Right atrium auricular region (tissue), 2 donors: ENCODE measurements around the gene BABAM2. TPM values are rescaled to one million over a fixed set of nuclear protein-coding genes. Genes with fewer than 3 reads are reported as not detected.

Experiments used
- DNase-seq: peaks from one replicate; pipeline ENCODE4 v3.0.0-alpha.2; 2019; ENCODE audit warnings: low spot score
- H3K27ac ChIP-seq, 2 donors: fragments of 200-600 bp; sonication (generic); 1 replicate in 1 of 2; 2 replicates in 1 of 2; pipeline ENCODE4 v1.5.1; 2016 to 2019
- H3K27me3 ChIP-seq, 2 donors: fragments of 200-600 bp; sonication (generic); one replicate each; pipeline versions ENCODE4 v1.5.1 to v1.6.0; 2017 to 2019
- H3K36me3 ChIP-seq: fragments of 200-600 bp; sonication (generic); one replicate; pipeline ENCODE4 v1.5.1; 2016
- H3K4me1 ChIP-seq, 2 donors: fragments of 200-600 bp; sonication (generic); one replicate each; pipeline versions ENCODE4 v1.5.1 to v1.6.0; 2017 to 2019
- H3K4me3 ChIP-seq, 2 donors: fragments of 200-600 bp; sonication (generic); 1 replicate in 1 of 2; 2 replicates in 1 of 2; pipeline ENCODE4 v1.5.1; 2017 to 2019; ENCODE audit warnings: mild to moderate bottlenecking in 1 of 2, moderate library complexity in 1 of 2
- H3K9me3 ChIP-seq, 2 donors: fragments of 200-600 bp; sonication (generic); one replicate each; pipeline ENCODE4 v1.5.1; 2019
- total RNA-seq, 2 donors: library from RNA; depleted of rRNA; stranded (reverse); fragments of >200 nt; gene quantifications; one replicate each; pipeline ENCODE4 v1.1.0, GENCODE V29; 2016
- TF ChIP-seq, protein P1 (sequence below), 2 donors: fragments of 200-600 bp; sonication (generic); IDR thresholded peaks; one replicate each; pipeline ENCODE4 v1.5.1; 2019; ENCODE audit warnings: antibody characterized with exemption in 2 of 2

The BABAM2 gene
- total RNA-seq, 2 donors from 2014 or later, result 58.8 to 60.6 TPM

DNA sequence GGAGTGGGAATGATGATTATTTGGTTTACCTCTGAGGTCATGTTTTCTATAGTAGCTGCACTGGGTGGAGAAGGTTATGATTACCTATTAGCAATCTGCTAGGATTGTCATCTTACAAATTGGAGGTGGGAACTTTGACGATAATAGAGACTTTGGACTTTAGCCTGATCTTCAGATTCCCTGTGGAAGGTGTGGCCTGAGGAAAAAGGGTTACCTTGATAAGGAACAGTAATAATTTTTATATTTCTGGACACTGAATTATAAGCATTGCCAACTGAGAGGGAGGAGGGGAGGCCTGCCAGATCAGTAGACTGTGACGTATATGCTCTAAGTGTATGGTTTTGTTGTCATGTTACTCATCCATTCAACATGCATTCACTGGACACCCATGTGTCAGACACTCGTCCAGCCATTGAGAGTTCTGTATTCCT is 318.7 kb downstream of the BABAM2 start:
- DNase-seq, result no peak
- TF ChIP-seq, protein P1, sequence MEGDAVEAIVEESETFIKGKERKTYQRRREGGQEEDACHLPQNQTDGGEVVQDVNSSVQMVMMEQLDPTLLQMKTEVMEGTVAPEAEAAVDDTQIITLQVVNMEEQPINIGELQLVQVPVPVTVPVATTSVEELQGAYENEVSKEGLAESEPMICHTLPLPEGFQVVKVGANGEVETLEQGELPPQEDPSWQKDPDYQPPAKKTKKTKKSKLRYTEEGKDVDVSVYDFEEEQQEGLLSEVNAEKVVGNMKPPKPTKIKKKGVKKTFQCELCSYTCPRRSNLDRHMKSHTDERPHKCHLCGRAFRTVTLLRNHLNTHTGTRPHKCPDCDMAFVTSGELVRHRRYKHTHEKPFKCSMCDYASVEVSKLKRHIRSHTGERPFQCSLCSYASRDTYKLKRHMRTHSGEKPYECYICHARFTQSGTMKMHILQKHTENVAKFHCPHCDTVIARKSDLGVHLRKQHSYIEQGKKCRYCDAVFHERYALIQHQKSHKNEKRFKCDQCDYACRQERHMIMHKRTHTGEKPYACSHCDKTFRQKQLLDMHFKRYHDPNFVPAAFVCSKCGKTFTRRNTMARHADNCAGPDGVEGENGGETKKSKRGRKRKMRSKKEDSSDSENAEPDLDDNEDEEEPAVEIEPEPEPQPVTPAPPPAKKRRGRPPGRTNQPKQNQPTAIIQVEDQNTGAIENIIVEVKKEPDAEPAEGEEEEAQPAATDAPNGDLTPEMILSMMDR (IDR thresholded peaks at IDR 0.05), result no peak
- Histone ChIP-seq H3K9me3 (no peaks in the 10 kb centered on the region), H3K36me3 (no peaks in the 10 kb centered on the region), H3K4me3 (no peak overlapping the region), H3K27me3 (no peaks in the 10 kb centered on the region), H3K27ac (no peak overlapping the region), H3K4me1 (no peaks in the 10 kb centered on the region)

DNA sequence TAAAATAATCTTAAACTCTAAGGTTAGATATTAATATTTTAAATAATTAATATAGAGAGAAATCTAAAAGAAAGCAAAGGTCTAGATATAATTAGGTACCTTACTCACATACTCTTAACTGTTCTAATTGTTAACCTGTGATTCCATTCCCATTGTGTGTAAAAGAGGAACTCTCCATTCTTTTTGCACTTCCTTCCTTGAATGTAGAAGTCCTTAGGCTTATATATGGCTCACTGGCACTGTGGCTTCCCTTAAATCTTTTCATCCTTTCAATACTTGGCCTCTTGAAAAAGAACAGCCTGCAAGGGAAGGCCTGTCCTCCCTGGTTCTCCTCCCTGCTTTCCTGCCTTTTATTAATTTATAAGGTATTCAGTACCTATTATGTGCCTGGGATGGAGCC is 319.3 kb downstream of the BABAM2 start:
- Histone ChIP-seq H3K9me3 (no peaks in the 10 kb centered on the region), H3K27ac (no peak overlapping the region), H3K4me1 (no peaks in the 10 kb centered on the region), H3K27me3 (no peaks in the 10 kb centered on the region), H3K4me3 (no peak overlapping the region), H3K36me3 (no peaks in the 10 kb centered on the region)
- TF ChIP-seq, protein P1 (IDR thresholded peaks at IDR 0.05), result no peak
- no peak for DNase-seq

DNA sequence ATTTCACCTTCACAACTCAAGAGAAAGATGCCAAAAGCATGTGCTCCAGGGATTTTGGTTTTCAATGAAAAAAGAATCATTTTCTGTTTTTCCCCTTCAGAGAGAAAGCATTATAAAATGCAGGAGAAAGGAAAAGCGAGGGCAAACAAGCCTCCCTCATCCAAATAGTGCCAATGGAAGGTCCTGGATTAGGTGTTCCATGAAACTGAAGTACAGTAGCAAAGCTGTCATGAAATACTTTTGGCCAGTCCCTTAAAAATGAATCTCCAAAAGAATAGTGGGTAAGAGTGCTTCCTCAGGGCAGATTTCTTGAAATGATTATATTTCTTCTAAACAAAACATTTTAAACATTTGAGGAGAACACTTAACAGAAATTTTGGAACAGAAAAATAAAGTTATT is 320.0 kb downstream of the BABAM2 start:
- TF ChIP-seq, protein P1 (IDR thresholded peaks at IDR 0.05), result no peak
- Histone ChIP-seq H3K27ac (no peak overlapping the region), H3K9me3 (no peaks in the 10 kb centered on the region)

DNA sequence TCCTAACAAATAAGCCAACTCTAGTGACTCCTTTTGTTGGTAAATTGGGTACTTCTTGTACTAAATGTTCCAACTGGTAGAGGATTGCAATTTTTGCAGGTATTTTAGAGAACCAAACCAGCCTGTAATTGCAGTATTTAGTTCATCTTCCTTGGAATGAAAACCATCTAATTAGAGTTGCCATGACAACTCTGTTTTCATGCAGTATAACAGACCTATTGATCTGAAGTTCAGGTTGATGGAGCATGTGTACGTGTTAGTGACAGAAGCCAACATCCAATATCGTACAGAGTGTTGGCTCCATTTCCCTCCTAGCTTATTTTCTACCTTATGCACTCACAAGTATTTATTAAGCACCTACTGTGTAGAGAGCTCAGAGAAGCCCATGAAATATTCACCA is 325.8 kb downstream of the BABAM2 start:
- no peak for DNase-seq
- peaks cover 0 to 13% of the 10 kb centered on the region in 2 donors for H3K4me1 ChIP-seq
- TF ChIP-seq, protein P1 (IDR thresholded peaks at IDR 0.05), result no peak

More for the DNA sequence above, 320.0 kb downstream of the BABAM2 start:
- Histone ChIP-seq H3K4me1 (no peaks in the 10 kb centered on the region), H3K27me3 (no peaks in the 10 kb centered on the region), H3K36me3 (no peaks in the 10 kb centered on the region), H3K4me3 (no peak overlapping the region)
- DNase-seq, result no peak

DNA sequence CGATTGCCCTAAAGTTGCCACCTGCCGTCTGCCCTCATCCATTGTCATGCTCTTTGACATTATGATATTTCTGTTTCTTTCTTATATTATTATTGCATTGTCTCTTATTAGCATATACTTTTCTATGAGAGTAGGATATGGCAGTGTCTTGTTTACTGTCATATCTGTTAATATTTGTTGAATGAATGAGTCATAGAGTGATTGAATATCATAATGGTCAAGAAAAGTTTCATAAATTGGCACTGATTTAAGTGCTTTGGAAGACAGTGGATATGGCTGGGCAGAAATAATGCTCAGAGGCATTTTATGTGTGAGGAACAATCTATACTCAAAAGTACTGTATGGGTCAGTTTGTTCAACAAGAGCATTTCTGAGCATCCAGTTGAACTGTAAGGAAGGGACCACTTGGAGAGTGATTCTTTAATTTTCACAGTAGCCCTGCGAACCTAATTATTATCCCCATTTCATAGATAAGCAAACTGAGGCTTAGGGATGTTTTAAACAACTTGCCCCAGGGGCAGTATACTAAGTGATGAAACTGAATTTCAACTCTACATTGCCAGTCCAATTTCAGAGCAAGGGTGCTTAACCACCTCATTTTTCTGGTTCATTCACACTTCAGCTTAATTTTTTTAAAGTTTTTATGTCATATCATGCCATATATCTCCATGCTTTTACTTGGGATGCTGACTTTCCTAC is 326.7 kb downstream of the BABAM2 start:
- H3K4me1 ChIP-seq, result peaks cover 0 to 13% of the 10 kb centered on the region in 2 donors
- DNase-seq, result no peak
- TF ChIP-seq, protein P1 (IDR thresholded peaks at IDR 0.05), result no peak

More for the DNA sequence above, 325.8 kb downstream of the BABAM2 start:
- Histone ChIP-seq H3K4me3 (no peak overlapping the region), H3K27me3 (no peaks in the 10 kb centered on the region), H3K9me3 (no peaks in the 10 kb centered on the region), H3K27ac (no peak overlapping the region), H3K36me3 (no peaks in the 10 kb centered on the region)

DNA sequence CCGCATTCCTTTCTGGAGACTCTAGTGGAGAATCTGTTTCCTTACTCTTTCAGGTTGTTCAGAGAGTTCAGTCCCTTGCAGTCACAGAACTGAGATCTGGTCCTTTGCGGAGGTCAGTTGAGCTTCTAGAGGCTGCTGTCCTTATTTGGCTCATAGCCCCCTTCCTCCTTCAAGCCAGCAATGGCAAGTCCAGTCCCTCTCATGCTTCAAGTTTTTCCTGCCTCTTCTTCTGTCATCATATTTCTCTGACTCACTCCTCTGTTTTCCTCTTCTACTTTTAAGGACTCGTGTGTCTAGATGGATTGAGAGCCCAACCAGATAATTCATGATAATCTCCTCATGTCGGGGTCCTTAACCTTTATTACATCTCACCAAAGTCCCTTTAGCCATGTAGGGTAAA is 328.6 kb downstream of the BABAM2 start:
- Histone ChIP-seq H3K4me1 (peaks cover 0 to 13% of the 10 kb centered on the region in 2 donors), H3K36me3 (no peaks in the 10 kb centered on the region), H3K27ac (no peak overlapping the region), H3K27me3 (no peaks in the 10 kb centered on the region), H3K4me3 (no peak overlapping the region), H3K9me3 (no peaks in the 10 kb centered on the region)
- TF ChIP-seq, protein P1 (IDR thresholded peaks at IDR 0.05), result no peak
- no peak for DNase-seq

More for the DNA sequence above, 326.7 kb downstream of the BABAM2 start:
- Histone ChIP-seq H3K4me3 (no peak overlapping the region), H3K27me3 (no peaks in the 10 kb centered on the region), H3K27ac (no peak overlapping the region), H3K36me3 (no peaks in the 10 kb centered on the region), H3K9me3 (no peaks in the 10 kb centered on the region)
